HEK293T (cell line): ENCODE data around the gene B3GNT2.

Experiments
- ARNT ChIP-seq: fragments of 450-650 bp; IDR thresholded peaks from 2 replicates; pipeline ENCODE4 v1.6.1; 2017; ENCODE audit warnings: mild to moderate bottlenecking
- CTBP1 ChIP-seq: fragments of 450-650 bp; IDR thresholded peaks from 2 replicates; pipeline ENCODE4 v1.6.1; 2016; ENCODE audit warnings: borderline replicate concordance
- FOXK2 ChIP-seq: fragments of 450-650 bp; IDR thresholded peaks from 2 replicates; pipeline ENCODE4 v1.6.1; 2016; ENCODE audit warnings: mild to moderate bottlenecking
- HDGF ChIP-seq: fragments of 450-650 bp; IDR thresholded peaks from 2 replicates; pipeline ENCODE4 v1.6.1; 2017; ENCODE audit warnings: antibody characterized with exemption, borderline replicate concordance
- L3MBTL2 ChIP-seq: fragments of 450-650 bp; conservative IDR thresholded peaks from 2 replicates; pipeline ENCODE4 v1.6.1; 2016; ENCODE audit warnings: mild to moderate bottlenecking
- LEF1 ChIP-seq: fragments of 450-650 bp; IDR thresholded peaks from 2 replicates; pipeline ENCODE4 v1.6.1; 2017; ENCODE audit warnings: mild to moderate bottlenecking, borderline replicate concordance
- NFRKB ChIP-seq: fragments of 450-650 bp; IDR thresholded peaks from 2 replicates; pipeline ENCODE4 v1.6.1; 2016; ENCODE audit warnings: mild to moderate bottlenecking, moderate library complexity
- SP1 ChIP-seq: fragments of 450-650 bp; IDR thresholded peaks from 2 replicates; pipeline ENCODE4 v1.6.1; 2017
- SUZ12 ChIP-seq: fragments of 450-650 bp; IDR thresholded peaks from 2 replicates; pipeline ENCODE4 v1.6.1; 2016; ENCODE audit warnings: mild to moderate bottlenecking

- TF ChIP-seq FOXK2 (no peak), SP1 (no peak), SUZ12 (no peak), LEF1 (no peak), L3MBTL2 (no peak), HDGF (no peak), NFRKB (no peak), CTBP1 (no peak), ARNT (no peak)
These were observed 46.2 kb upstream of the B3GNT2 start for GRCh38 chr2:62149708-62150107.
